HG03135 (cell line): Measurements from ENCODE around the gene TRIM68.

ENCODE experiments used
- ATAC-seq: cut with Tn5 transposase; IDR thresholded peaks from one replicate; pipeline ENCODE4 v1.9.1; 2021; ENCODE audit warnings: mild to moderate bottlenecking, moderate library complexity; ENCODE audit not compliant: unreplicated experiment

TRIM68 gene

GRCh38 chr11:4607781-4608666 is at the start of gene TRIM68:
Gene TRIM68 (minus strand): TSS chr11:4608231. CDS start chr11:4605504, 2,727 bp downstream.
- ATAC-seq: peak; percentile 100

- ATAC-seq: peak; percentile 59
These were observed 46.8 kb upstream of the TRIM68 start for GRCh38 chr11:4654635-4655369.

- no peak for ATAC-seq
These were observed 39.7 kb upstream of the TRIM68 start for GRCh38 chr11:4647766-4648165.

GRCh38 chr11:4645974-4646373 is 37.9 kb upstream of the TRIM68 start:
- ATAC-seq: no peak

- no peak for ATAC-seq
These were observed 36.2 kb upstream of the TRIM68 start for GRCh38 chr11:4644233-4644632.

- no peak for ATAC-seq
These were observed 35.7 kb upstream of the TRIM68 start, which contains the start of gene OR51E1 for GRCh38 chr11:4643682-4644081. Gene OR51E1 (plus strand): TSS chr11:4643982. CDS start chr11:4652527, 8,545 bp downstream.

- ATAC-seq: no peak
These were observed 35.0 kb upstream of the TRIM68 start for GRCh38 chr11:4643076-4643475.

GRCh38 chr11:4642043-4642442 is 34.0 kb upstream of the TRIM68 start:
- no peak for ATAC-seq

- no peak for ATAC-seq
These were observed 33.5 kb upstream of the TRIM68 start for GRCh38 chr11:4641501-4641900.

- no peak for ATAC-seq
These were observed 31.9 kb upstream of the TRIM68 start for GRCh38 chr11:4639931-4640330.

GRCh38 chr11:4637662-4638047 is 29.6 kb upstream of the TRIM68 start:
- no peak for ATAC-seq

GRCh38 chr11:4636962-4637661 is 29.1 kb upstream of the TRIM68 start, which contains the start of gene OR51D1:
Gene OR51D1 (plus strand): TSS chr11:4637477. CDS start chr11:4639791, 2,314 bp downstream.
- ATAC-seq: peak; percentile 97

- ATAC-seq: no peak
These were observed 28.1 kb upstream of the TRIM68 start for GRCh38 chr11:4636136-4636535.

GRCh38 chr11:4626207-4627099 is 18.4 kb upstream of the TRIM68 start:
- ATAC-seq: no peak

- no peak for ATAC-seq
These were observed 11.5 kb upstream of the TRIM68 start for GRCh38 chr11:4619514-4619913.

GRCh38 chr11:4615856-4616444 is 7.9 kb upstream of the TRIM68 start:
- no peak for ATAC-seq

- no peak for ATAC-seq
These were observed 4.0 kb upstream of the TRIM68 start for GRCh38 chr11:4611986-4612385.

GRCh38 chr11:4610258-4610935 is 2.4 kb upstream of the TRIM68 start:
- no peak for ATAC-seq

GRCh38 chr11:4607096-4607495 is 935 bp downstream of the TRIM68 start:
- ATAC-seq: no peak
